HepG2 (cell line): Measurements from ENCODE around the gene CISH. TPM values are rescaled to one million over a fixed set of nuclear protein-coding genes. Genes with fewer than 3 reads are reported as not detected.
A peak's percentile ranks its signal among the peaks of the same experiment; 100 is the strongest.

Experiments
- CREBL2 ChIP-seq: sonication (generic); formaldehyde crosslinking; IDR thresholded peaks from 2 replicates; pipeline ENCODE4 v1.8.1; 2023; ENCODE audit warnings: missing genetic modification reagents, mild to moderate bottlenecking, borderline replicate concordance
- FOSL2 ChIP-seq: sonication (generic); formaldehyde crosslinking; IDR thresholded peaks from 2 replicates; pipeline ENCODE4 v1.4.0; 2020; ENCODE audit warnings: missing genetic modification reagents
- FOXM1 ChIP-seq: sonication (generic); formaldehyde crosslinking; IDR thresholded peaks from 2 replicates; pipeline ENCODE4 v1.5.0; 2020; ENCODE audit warnings: missing genetic modification reagents
- FOXO1 ChIP-seq: sonication (generic); formaldehyde crosslinking; IDR thresholded peaks from 2 replicates; pipeline ENCODE4 v1.4.0; 2020; ENCODE audit warnings: missing genetic modification reagents
- HDAC1 ChIP-seq: sonication (generic); formaldehyde crosslinking; IDR thresholded peaks from 2 replicates; pipeline ENCODE4 v1.5.1; 2020; ENCODE audit warnings: mild to moderate bottlenecking, missing genetic modification reagents
- JUN ChIP-seq: sonication (generic); formaldehyde crosslinking; IDR thresholded peaks from 2 replicates; pipeline ENCODE4 v1.4.0; 2020; ENCODE audit warnings: mild to moderate bottlenecking, missing genetic modification reagents
- KDM4B ChIP-seq: sonication (generic); formaldehyde crosslinking; IDR thresholded peaks from 2 replicates; pipeline ENCODE4 v1.4.0; 2020; ENCODE audit warnings: missing genetic modification reagents
- MEIS1 ChIP-seq: sonication (generic); formaldehyde crosslinking; IDR thresholded peaks from 2 replicates; pipeline ENCODE4 v1.9.0; 2021; ENCODE audit warnings: mild to moderate bottlenecking, missing genetic modification reagents, moderate library complexity, borderline replicate concordance
- MLLT10 ChIP-seq: sonication (generic); formaldehyde crosslinking; IDR thresholded peaks from 2 replicates; pipeline ENCODE4 v1.4.0; 2020; ENCODE audit warnings: missing genetic modification reagents
- NFKB2 ChIP-seq: sonication (generic); formaldehyde crosslinking; IDR thresholded peaks from 2 replicates; pipeline ENCODE4 v1.4.0; 2020; ENCODE audit warnings: missing genetic modification reagents, borderline replicate concordance
- RFXAP ChIP-seq: sonication (generic); formaldehyde crosslinking; IDR thresholded peaks from 2 replicates; pipeline ENCODE4 v1.4.0; 2020; ENCODE audit warnings: missing genetic modification reagents, borderline replicate concordance
- RXRB ChIP-seq: IDR thresholded peaks from 2 replicates; pipeline ENCODE4 v1.6.1; 2016; ENCODE audit warnings: borderline replicate concordance, missing genetic modification reagents, missing compliant biosample characterization
- SRF ChIP-seq: IDR thresholded peaks from 2 replicates; pipeline ENCODE4 v1.6.1; 2011; ENCODE audit warnings: mild to moderate bottlenecking, low read depth, low read length, moderate library complexity
- TBX2 ChIP-seq: sonication (generic); formaldehyde crosslinking; IDR thresholded peaks from 2 replicates; pipeline ENCODE4 v1.5.0; 2020; ENCODE audit warnings: missing genetic modification reagents, mild to moderate bottlenecking, borderline replicate concordance
- ZBTB10 ChIP-seq: sonication (generic); formaldehyde crosslinking; IDR thresholded peaks from 2 replicates; pipeline ENCODE4 v1.4.0; 2020; ENCODE audit warnings: missing genetic modification reagents, borderline replicate concordance
- ZBTB3 ChIP-seq: sonication (generic); formaldehyde crosslinking; IDR thresholded peaks from 2 replicates; pipeline ENCODE4 v1.4.0; 2020; ENCODE audit warnings: low read depth, mild to moderate bottlenecking, moderate library complexity, missing genetic modification reagents, borderline replicate concordance
- ZNF275 ChIP-seq: sonication (generic); formaldehyde crosslinking; IDR thresholded peaks from 2 replicates; pipeline ENCODE4 v1.8.0; 2022; ENCODE audit warnings: missing genetic modification reagents, mild to moderate bottlenecking, inconsistent platforms, borderline replicate concordance
- ZNF280B ChIP-seq: sonication (generic); formaldehyde crosslinking; IDR thresholded peaks from 2 replicates; pipeline ENCODE4 v1.5.0; 2020; ENCODE audit warnings: missing genetic modification reagents, mild to moderate bottlenecking, borderline replicate concordance
- ZNF574 ChIP-seq: sonication (generic); formaldehyde crosslinking; IDR thresholded peaks from 2 replicates; pipeline ENCODE4 v1.4.0; 2020; ENCODE audit warnings: missing genetic modification reagents
- ZSCAN31 ChIP-seq: sonication (generic); formaldehyde crosslinking; IDR thresholded peaks from 2 replicates; pipeline ENCODE4 v1.5.0; 2020; ENCODE audit warnings: low read depth, mild to moderate bottlenecking, missing genetic modification reagents
- polyA plus RNA-seq, 8 experiments: library from polyadenylated mRNA; depleted of rRNA in 3 of 8; stranded (reverse) in 7 of 8; unstranded in 1 of 8; fragments of >200 nt; fragmentation: Illumina TruSeq in 4 of 8; extraction: Trizol in 4 of 8; gene quantifications; 2 replicates each; pipeline versions ENCODE4 v1.2.1 to v1.2.3, GENCODE V29; 2011 to 2016; ENCODE audit warnings: low read depth in 4 of 8, missing spikeins in 1 of 8, mixed read lengths in 1 of 8; ENCODE audit not compliant: insufficient read depth in 1 of 8
- total RNA-seq, 5 experiments: library from RNA; depleted of rRNA; stranded (reverse); fragments of >200 nt; fragmentation: Illumina TruSeq; extraction: Trizol; gene quantifications; 2 replicates each; pipeline ENCODE4 v1.2.3, GENCODE V29; 2016; ENCODE audit warnings: low read depth in 1 of 5

The CISH gene
- total and polyA plus RNA-seq, 2 of the 13 experiments (the other 11 are each of a cell fraction or from before 2014, with no cell fraction given), result 0.91 to 1.5 TPM

- TF ChIP-seq ZNF275, result peak; percentile 78; the same call in 1 of the 2 replicates
- peak; percentile 82 for TF ChIP-seq ZSCAN31 (CRISPR knock-in tag)
- peak; percentile 83; the same call in 1 of the 2 replicates for TF ChIP-seq NFKB2
- TF ChIP-seq FOXM1 (CRISPR knock-in tag), result no peak
- peak; percentile 25; the same call in 1 of the 2 replicates for TF ChIP-seq ZNF280B (CRISPR knock-in tag)
- TF ChIP-seq ZBTB3 (CRISPR knock-in tag), result peak; percentile 66; the same call in 1 of the 2 replicates
- TF ChIP-seq MLLT10, result no peak
- 0 out of 2 replicates have a peak, but pooled peaks have one; percentile 4 for TF ChIP-seq FOSL2 (CRISPR knock-in tag)
- TF ChIP-seq RXRB (CRISPR knock-in tag), result peak; percentile 69
- TF ChIP-seq RFXAP (CRISPR knock-in tag), result peak; percentile 92
- peak; percentile 88 for TF ChIP-seq HDAC1 (CRISPR knock-in tag)
- TF ChIP-seq ZBTB10, result peak; percentile 75; the same call in 1 of the 2 replicates
- 0 out of 2 replicates have a peak, but pooled peaks have one; percentile 24 for TF ChIP-seq JUN
- TF ChIP-seq SRF, result no peak
- peak; percentile 87; the same call in 1 of the 2 replicates for TF ChIP-seq CREBL2 (CRISPR knock-in tag)
- no peak for TF ChIP-seq KDM4B (CRISPR knock-in tag)
- peak; percentile 79 for TF ChIP-seq MEIS1 (CRISPR knock-in tag)
- TF ChIP-seq TBX2 (CRISPR knock-in tag), result peak; percentile 95
- TF ChIP-seq FOXO1 (CRISPR knock-in tag), result 0 out of 2 replicates have a peak, but pooled peaks have one; percentile 15
- peak; percentile 72 for TF ChIP-seq ZNF574
Measured at GRCh38 chr3:50611464-50612233, at the start of gene CISH (continued).
